Measurements from ENCODE around the gene PBX3.

Gene PBX3

GRCh38 chr9:125998837-125999503, 251.8 kb downstream of the PBX3 start:
- Mint-ChIP-seq H3K27me3 (ENCODE audit: low read depth, poor library complexity) (peaks cover 10% of the 10 kb centered on the region), H3K27ac (no peak overlapping the region), H3K36me3 (ENCODE audit: low read depth) (no peaks in the 10 kb centered on the region), H3K4me3 (no peak overlapping the region), H3K9me3 (no peaks in the 10 kb centered on the region), H3K4me1 (peaks cover 13% of the 10 kb centered on the region)
- DNase-seq: no peak
- TF ChIP-seq CTCF (IDR thresholded peaks at IDR 0.05): no peak

DNA sequence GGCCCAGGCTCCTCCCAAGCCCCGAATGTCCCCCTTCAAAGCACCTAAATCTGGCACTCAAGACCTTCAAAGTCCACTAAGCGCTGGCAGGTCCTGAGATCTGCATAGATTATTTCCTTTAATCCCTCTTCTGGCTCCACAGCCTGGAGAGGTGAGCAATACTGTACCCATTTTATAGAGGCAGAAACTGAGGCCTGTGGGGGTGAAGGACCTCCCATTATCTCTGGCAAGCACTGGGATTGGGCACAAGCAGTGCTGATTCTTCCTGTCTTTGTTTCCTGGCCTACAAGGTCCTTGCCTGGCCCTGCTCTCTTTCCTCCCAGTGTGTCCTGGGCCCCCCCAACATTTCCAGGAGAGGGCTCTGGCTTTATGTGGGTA, 252.3 kb downstream of the PBX3 start:
- Mint-ChIP-seq H3K9me3 (no peaks in the 10 kb centered on the region), H3K36me3 (ENCODE audit: low read depth) (no peaks in the 10 kb centered on the region), H3K4me3 (no peak overlapping the region), H3K27ac (no peak overlapping the region), H3K4me1 (peaks cover 13% of the 10 kb centered on the region), H3K27me3 (ENCODE audit: low read depth, poor library complexity) (peaks cover 10% of the 10 kb centered on the region)
- DNase-seq: no peak
- TF ChIP-seq CTCF (IDR thresholded peaks at IDR 0.05): no peak

- Mint-ChIP-seq H3K4me3 (no peak overlapping the region), H3K4me1 (peaks cover 13% of the 10 kb centered on the region), H3K9me3 (no peaks in the 10 kb centered on the region), H3K36me3 (ENCODE audit: low read depth) (no peaks in the 10 kb centered on the region), H3K27me3 (ENCODE audit: low read depth, poor library complexity) (peaks cover 12% of the 10 kb centered on the region), H3K27ac (no peak overlapping the region)
- no peak for DNase-seq
- TF ChIP-seq CTCF (IDR thresholded peaks at IDR 0.05): no peak
Measured at GRCh38 chr9:126000256-126000655, 253.1 kb downstream of the PBX3 start.

GRCh38 chr9:126000731-126001580, 253.8 kb downstream of the PBX3 start:
- Mint-ChIP-seq H3K9me3 (no peaks in the 10 kb centered on the region), H3K4me3 (no peak overlapping the region), H3K27me3 (ENCODE audit: low read depth, poor library complexity) (peaks cover 17% of the 10 kb centered on the region), H3K4me1 (peaks cover 9% of the 10 kb centered on the region), H3K27ac (no peak overlapping the region), H3K36me3 (ENCODE audit: low read depth) (no peaks in the 10 kb centered on the region)
- DNase-seq: no peak
- no peak for TF ChIP-seq CTCF (IDR thresholded peaks at IDR 0.05)

GRCh38 chr9:126001581-126002225, 254.5 kb downstream of the PBX3 start:
- Mint-ChIP-seq H3K4me3 (no peak overlapping the region), H3K9me3 (no peaks in the 10 kb centered on the region), H3K36me3 (ENCODE audit: low read depth) (no peaks in the 10 kb centered on the region), H3K27me3 (ENCODE audit: low read depth, poor library complexity) (peaks cover 17% of the 10 kb centered on the region), H3K27ac (no peak overlapping the region), H3K4me1 (peaks cover 4% of the 10 kb centered on the region)
- no peak for TF ChIP-seq CTCF (IDR thresholded peaks at IDR 0.05)
- no peak for DNase-seq

All from nephron progenitor cell (in vitro differentiated cells).